ENCODE data around the gene SULF2.

SULF2 gene

GRCh38 chr20:47701612-47702011 lies 83.7 kb downstream of the SULF2 start:
- H3K4me3 ChIP-seq (ENCODE audit: low read depth, low read length): no peak overlapping the region
- TF ChIP-seq, protein P1, sequence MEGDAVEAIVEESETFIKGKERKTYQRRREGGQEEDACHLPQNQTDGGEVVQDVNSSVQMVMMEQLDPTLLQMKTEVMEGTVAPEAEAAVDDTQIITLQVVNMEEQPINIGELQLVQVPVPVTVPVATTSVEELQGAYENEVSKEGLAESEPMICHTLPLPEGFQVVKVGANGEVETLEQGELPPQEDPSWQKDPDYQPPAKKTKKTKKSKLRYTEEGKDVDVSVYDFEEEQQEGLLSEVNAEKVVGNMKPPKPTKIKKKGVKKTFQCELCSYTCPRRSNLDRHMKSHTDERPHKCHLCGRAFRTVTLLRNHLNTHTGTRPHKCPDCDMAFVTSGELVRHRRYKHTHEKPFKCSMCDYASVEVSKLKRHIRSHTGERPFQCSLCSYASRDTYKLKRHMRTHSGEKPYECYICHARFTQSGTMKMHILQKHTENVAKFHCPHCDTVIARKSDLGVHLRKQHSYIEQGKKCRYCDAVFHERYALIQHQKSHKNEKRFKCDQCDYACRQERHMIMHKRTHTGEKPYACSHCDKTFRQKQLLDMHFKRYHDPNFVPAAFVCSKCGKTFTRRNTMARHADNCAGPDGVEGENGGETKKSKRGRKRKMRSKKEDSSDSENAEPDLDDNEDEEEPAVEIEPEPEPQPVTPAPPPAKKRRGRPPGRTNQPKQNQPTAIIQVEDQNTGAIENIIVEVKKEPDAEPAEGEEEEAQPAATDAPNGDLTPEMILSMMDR (conservative IDR thresholded peaks at IDR 0.05; ENCODE audit: low read depth, low read length): no peak
- DNase-seq (ENCODE audit: low read depth): no peak

DNA sequence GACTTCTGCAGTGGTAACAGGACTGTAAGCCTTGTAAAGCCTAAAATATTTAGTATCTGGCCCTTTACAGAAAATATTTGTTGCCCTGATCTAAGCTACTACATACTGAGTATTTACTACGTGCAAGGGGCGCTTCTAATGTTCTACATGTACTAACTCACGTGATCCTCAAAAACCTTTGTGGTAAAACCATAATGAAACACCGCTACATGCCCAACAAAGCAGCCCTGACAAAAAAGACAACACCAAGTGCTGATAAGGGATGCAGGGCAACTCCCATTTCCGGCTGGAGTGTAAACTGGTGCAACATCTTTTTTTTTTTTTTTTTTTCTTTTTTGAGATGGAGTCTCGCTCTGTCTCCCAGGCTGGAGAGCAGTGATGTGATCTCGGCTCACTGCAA lies 85.0 kb downstream of the SULF2 start:
- TF ChIP-seq, protein P1 (conservative IDR thresholded peaks at IDR 0.05; ENCODE audit: low read depth, low read length): no peak
- no peak overlapping the region for H3K4me3 ChIP-seq (ENCODE audit: low read depth, low read length)
- no peak for DNase-seq (ENCODE audit: low read depth)

- no peak overlapping the region for H3K4me3 ChIP-seq (ENCODE audit: low read depth, low read length)
- no peak for DNase-seq (ENCODE audit: low read depth)
- TF ChIP-seq, protein P1 (conservative IDR thresholded peaks at IDR 0.05; ENCODE audit: low read depth, low read length): no peak
Observed at GRCh38 chr20:47699818-47700217, 85.5 kb downstream of the SULF2 start.

GRCh38 chr20:47698142-47698541 lies 87.1 kb downstream of the SULF2 start:
- no peak for DNase-seq (ENCODE audit: low read depth)
- TF ChIP-seq, protein P1 (conservative IDR thresholded peaks at IDR 0.05; ENCODE audit: low read depth, low read length): no peak
- H3K4me3 ChIP-seq (ENCODE audit: low read depth, low read length): no peak overlapping the region

GRCh38 chr20:47696856-47697255 lies 88.4 kb downstream of the SULF2 start:
- DNase-seq (ENCODE audit: low read depth): no peak
- TF ChIP-seq, protein P1 (conservative IDR thresholded peaks at IDR 0.05; ENCODE audit: low read depth, low read length): no peak

DNA sequence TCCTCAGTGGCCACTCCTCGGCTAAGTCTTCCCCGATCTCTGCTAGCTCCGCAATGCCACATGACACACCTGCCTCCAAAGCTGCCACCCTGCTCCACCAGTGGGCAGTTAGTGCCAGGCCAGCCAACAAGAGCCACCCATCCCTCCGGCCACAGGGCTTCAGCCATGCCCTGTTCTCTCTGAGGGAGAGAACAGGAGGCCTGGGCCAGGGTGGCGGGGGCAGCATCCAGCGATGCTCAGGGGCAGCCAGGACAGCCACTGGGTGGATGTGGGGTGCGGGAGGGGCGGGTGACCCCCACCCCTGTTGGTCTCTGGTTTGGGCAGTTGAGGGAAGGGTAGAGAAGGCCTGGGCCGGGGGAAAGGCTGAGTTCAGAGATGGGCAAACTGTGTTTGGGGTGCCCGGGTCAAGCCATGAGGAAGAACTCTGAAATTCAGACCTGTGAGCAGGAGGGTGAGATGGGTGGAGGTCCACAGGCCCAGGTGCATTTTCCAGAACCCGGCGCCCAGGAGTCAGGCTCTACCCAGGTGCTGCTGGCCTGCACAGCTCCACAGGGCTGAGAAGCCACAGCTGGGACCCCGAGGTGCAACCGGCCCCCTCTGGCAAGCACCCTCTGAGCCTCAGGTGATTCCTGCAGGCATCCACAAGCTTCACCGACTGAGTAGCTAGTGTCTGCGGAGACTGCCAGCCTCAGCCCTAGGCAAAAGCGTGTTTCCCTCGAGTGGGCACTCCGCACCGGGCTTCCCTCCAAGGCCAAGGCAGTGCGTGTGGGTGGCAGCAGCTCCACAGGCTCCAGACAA lies 91.1 kb downstream of the SULF2 start:
- no peak overlapping the region for H3K4me3 ChIP-seq (ENCODE audit: low read depth, low read length)
- TF ChIP-seq, protein P1 (conservative IDR thresholded peaks at IDR 0.05; ENCODE audit: low read depth, low read length): no peak

More at GRCh38 chr20:47696856-47697255, 88.4 kb downstream of the SULF2 start:
- H3K4me3 ChIP-seq (ENCODE audit: low read depth, low read length): no peak overlapping the region

DNA sequence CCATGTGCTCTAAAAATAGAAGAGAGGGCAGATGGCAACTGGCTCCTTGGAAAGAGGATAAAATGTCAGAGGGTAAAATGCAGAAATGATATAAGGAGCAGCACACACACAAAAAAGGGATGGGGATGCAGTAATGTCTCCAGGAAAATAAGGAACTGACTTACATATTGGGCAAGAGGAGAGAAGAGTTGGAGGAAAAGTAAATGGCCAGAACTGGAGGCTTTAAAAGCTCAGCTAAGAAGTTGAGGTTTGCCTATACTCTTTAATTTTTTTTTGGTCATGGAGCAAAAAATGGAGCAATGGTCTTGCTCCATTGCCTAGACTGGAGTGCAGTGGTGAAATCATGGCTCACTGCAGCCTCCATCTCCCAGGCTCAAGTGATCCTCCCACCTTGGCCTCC lies 93.7 kb downstream of the SULF2 start:
- TF ChIP-seq, protein P1 (conservative IDR thresholded peaks at IDR 0.05; ENCODE audit: low read depth, low read length): no peak
- peak; percentile 36 for DNase-seq (ENCODE audit: low read depth)
- H3K4me3 ChIP-seq (ENCODE audit: low read depth, low read length): no peak overlapping the region

More for the DNA sequence above, 91.1 kb downstream of the SULF2 start:
- no peak for DNase-seq (ENCODE audit: low read depth)
